Measurements from ENCODE around the gene TCF3.
A peak's percentile ranks its signal among the peaks of the same experiment; 100 is the strongest.
"Not testable (repeated sequence)": the region's sequence is repeated elsewhere in the genome, so short reads cannot be mapped to it uniquely, and the experiment has no call there.

The TCF3 gene

GRCh38 chr19:1652471-1653299, at the start of gene TCF3:
TCF3 (minus strand) TSS chr19:1652615; CDS start chr19:1650248, 2,367 bp downstream.
- peak; percentile 98 for DNase-seq (ENCODE audit: low spot score)

DNA sequence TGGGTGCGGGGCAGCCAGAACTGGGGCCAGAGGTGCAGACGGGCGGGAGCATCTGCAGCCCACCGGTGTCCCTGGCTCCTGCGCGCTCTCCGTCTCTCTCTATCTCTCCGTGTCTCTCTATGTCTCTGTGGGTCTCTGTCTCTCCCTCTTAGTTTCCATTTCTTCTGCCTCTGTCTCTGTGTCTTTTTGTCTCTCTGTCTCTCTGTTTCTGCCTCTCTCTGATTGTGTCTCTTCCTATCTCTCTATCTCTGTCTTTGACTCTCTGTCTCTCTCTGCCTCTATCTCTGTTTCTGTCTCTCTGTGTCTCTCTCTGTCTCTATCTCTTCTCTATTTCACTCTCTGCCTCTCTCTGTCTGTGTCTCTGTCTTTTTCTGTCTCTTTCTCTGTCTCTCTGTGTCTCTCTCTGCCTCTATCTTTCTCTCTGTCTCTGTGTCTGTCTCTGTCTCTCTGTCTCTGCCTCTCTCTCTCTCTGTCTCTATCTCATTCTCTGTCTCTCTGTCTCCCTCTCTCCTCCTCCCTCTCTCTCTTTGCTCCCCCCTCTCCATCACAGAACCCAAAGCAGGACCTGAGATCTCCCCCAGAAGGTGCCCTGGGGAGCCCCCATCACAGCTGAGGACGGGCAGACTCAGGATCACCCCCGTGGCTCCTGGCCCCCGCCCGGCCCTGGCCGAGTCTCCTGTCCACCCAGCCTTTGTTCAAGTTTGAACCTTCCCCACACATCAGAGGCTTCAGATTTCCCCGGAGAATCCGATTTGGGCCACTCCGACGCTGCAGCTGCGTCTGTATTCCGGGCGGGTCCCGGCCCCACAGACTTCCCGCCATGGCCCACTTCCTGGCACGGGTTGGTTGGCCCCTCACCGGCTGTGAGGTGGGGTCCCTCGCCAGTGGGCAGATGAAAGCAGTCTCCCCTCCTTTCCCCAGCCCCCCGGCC, 48.6 kb upstream of the TCF3 start:
- DNase-seq (ENCODE audit: low spot score), result no peak

- DNase-seq (ENCODE audit: low spot score), result no peak
Measured at GRCh38 chr19:1699998-1700732, 47.8 kb upstream of the TCF3 start.

- no peak for DNase-seq (ENCODE audit: low spot score)
Measured at GRCh38 chr19:1699386-1699785, 47.0 kb upstream of the TCF3 start.

DNA sequence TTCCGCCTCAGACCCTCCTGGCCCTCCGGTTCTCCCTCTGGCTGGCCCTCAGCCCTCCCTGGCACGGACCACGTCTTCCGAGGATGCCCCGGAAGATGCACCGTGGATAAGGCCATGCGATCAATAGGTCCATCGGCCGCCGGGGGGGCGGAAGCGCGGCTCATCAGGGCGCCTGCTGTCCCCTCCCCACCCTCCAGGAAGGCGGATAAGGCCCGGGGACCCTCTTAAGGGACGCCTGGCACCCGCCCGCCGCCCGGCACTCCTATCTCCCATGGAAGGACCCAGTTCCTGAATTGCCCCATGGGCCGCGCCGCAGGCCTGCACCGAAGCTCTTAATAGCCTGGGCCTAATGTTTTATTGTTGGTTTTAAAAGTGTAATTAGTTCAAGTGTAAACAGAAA, 46.2 kb upstream of the TCF3 start:
- no peak for DNase-seq (ENCODE audit: low spot score)

DNA sequence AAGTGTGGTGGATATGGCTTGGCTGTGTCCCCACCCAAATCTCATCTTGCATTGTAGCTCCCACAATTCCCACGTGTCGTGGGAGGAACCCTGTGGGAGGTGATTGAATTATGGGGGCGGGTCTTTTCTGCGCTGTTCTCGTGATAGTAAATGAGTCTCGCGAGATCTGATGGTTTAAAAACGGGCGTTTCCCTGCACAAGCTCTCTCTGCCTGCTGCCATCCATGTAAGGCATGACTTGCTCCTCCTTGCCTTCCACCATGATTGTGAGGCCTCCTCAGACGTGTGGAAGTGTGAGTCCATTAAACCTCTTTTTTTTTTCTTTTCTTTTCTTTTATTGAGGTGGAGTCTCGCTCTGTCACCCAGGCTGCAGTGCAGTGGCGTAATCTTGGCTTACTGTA, 43.1 kb upstream of the TCF3 start:
- DNase-seq (ENCODE audit: low spot score), result not testable (repeated sequence)

GRCh38 chr19:1691589-1692290, 39.3 kb upstream of the TCF3 start:
- no peak for DNase-seq (ENCODE audit: low spot score)

- DNase-seq (ENCODE audit: low spot score), result no peak
Measured at GRCh38 chr19:1690699-1691307, 38.4 kb upstream of the TCF3 start.

GRCh38 chr19:1685785-1686184, 33.4 kb upstream of the TCF3 start:
- not testable (repeated sequence) for DNase-seq (ENCODE audit: low spot score)

DNA sequence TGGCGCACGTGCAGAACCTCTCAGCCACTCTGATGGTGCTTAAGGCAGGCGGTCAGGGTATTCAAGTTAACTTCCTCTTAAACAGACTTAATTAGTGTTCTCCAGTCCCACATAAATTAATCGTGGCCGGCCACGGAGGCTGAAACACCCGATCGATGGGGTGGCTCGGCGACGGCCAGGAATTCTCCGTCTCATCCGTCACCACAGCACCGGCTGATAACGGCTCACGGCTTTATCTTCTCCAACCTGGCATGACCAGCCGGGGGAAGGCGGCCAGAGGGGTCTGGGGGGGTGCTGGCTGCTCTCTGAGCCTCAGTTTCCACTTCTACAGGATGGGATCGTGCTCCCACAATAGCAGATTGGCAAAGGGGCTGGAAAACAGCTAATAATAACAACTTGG, 32.6 kb upstream of the TCF3 start:
- DNase-seq (ENCODE audit: low spot score), result no peak

- DNase-seq (ENCODE audit: low spot score), result no peak
Measured at GRCh38 chr19:1684573-1684912, 32.1 kb upstream of the TCF3 start.

GRCh38 chr19:1683869-1684572, 31.6 kb upstream of the TCF3 start:
- no peak for DNase-seq (ENCODE audit: low spot score)

DNA sequence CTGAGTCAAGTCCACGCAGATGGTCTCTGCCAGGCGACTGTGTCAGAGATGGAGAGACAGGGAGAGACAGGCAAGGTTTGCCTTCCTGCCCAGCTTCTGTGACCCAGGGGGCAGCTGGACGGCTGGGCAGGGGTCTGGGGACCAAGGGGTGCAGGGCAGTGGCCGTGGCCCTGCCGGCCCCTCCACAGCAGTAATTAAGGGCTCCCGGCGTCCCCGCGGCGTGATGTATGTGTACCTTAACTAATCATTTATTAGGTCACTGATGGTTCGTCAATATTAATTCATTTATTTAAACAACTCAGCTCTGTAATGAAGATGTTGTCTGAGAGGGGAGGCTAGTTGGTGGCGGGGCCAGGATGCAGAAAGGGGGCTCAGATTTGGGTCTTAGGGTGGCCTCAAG, 28.6 kb upstream of the TCF3 start:
- DNase-seq (ENCODE audit: low spot score), result no peak

DNA sequence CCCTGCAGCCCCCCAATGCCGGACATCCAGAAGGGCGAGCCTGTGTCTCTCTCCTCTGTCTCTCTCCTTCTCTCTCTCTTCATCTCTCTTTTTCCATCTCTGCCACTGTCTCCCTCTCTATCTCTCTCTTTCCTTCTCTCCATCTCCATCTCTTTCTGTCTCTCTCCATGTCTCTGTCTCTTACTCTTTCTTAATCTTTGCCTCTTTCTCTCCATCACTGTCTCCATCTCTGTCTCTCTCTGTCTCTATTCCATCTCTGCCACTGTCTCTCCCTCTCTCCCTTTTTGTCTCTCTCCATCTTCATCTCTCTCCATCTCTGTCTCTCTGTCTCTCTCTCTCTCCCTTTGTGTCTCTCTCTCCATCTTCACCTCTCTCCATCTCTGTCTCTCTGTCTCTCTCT, 25.7 kb upstream of the TCF3 start:
- no peak for DNase-seq (ENCODE audit: low spot score)

- no peak for DNase-seq (ENCODE audit: low spot score)
Measured at GRCh38 chr19:1676351-1677266, 24.2 kb upstream of the TCF3 start.

DNA sequence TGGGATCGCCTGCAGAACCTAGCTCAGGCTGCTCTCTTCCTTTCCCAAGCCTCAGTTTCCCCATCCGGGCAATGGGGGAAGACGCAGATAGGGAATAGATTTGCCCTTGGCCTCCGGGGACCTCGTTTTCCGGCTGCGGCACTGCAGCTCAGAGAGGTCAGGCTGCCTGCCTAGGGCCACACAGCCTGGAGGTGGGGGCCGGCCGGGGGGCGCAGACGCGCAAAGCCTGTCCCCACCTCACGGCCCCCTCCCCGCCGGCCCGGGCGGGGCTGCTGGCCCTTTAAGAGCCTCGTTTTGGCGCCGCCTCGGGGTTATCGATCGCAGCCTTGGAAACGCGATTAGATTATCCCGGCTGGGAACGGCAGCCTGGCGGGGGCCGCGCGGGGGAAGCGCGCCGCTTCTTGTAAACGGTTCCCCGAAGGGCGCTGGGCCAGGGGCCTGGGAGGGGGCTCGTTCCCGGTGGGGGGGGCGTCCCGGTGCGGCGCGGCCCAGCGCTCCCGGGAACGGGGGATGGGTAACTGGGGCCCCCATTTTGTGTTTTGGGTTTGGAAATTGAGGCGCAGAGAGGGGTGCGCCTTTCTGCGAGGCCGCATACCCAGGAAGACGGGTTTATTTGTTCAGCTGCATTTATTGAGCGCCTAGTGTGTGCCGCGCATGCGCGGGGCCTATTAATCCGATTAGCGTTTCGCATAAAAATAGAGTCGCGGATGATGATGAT, 23.4 kb upstream of the TCF3 start:
- DNase-seq (ENCODE audit: low spot score), result no peak

- no peak for DNase-seq (ENCODE audit: low spot score)
Measured at GRCh38 chr19:1674293-1674679, 21.9 kb upstream of the TCF3 start.

- no peak for DNase-seq (ENCODE audit: low spot score)
Measured at GRCh38 chr19:1673645-1674292, 21.4 kb upstream of the TCF3 start.

Data from Ammon's horn (tissue), 1 donor.